A549 (cell line): ENCODE measurements around the gene TMEM225. TPM values are rescaled to one million over a fixed set of nuclear protein-coding genes. Genes with fewer than 3 reads are reported as not detected.
"Not testable (repeated sequence)": the region's sequence is repeated elsewhere in the genome, so short reads cannot be mapped to it uniquely, and the experiment has no call there.

ENCODE experiments used
- ATAC-seq, 2 experiments: fragments of 200-7000 bp in 1 of 2; fragments of >200 bp in 1 of 2; cut with Nextera tagmentation in 1 of 2; cut with Tn5 transposase in 1 of 2; 3 replicates each; pipeline versions ENCODE4 v1.8.0 to v1.9.1; 2018 to 2020; ENCODE audit warnings: mild to moderate bottlenecking in 1 of 2, moderate library complexity in 1 of 2
- CTCF ChIA-PET: fragments of 300-600 bp; sonication (Branson Sonifier 250); formaldehyde crosslinking; extraction: SDS; loops from one replicate; lab custom pipeline; 2021; ENCODE audit warnings: antibody characterized with exemption, inconsistent platforms; lab: Yijun Ruan, JAX
- POLR2A ChIA-PET: fragments of 350-600 bp; formaldehyde crosslinking; extraction: SDS; loops from one replicate; lab custom pipeline; 2021; ENCODE audit warnings: antibody characterized with exemption, inconsistent platforms; lab: Yijun Ruan, JAX
- DNase-seq, 2 experiments: peaks; one replicate each; pipeline versions ENCODE4 v3.0.0 to v3.0.0-alpha.2; 2011 to 2016; ENCODE audit warnings: low read depth in 1 of 2, low spot score in 1 of 2
- FAIRE-seq: peaks from 2 replicates; lab custom pipeline; 2011; peaks lifted over from hg19 to GRCh38; lab: Jason Lieb, UNC
- H3K27ac ChIP-seq, 2 experiments: fragments of >200 bp; sonication (Bioruptor Twin); formaldehyde crosslinking; 3 replicates each; pipeline ENCODE4 v1.5.1; 2016 to 2017
- H3K4me1 ChIP-seq: fragments of >200 bp; sonication (Bioruptor Twin); formaldehyde crosslinking; 3 replicates; pipeline ENCODE4 v1.6.1; 2016
- H3K4me2 ChIP-seq: fragments of >200 bp; sonication (Bioruptor Twin); formaldehyde crosslinking; 3 replicates; pipeline ENCODE4 v1.6.1; 2016
- H3K4me3 ChIP-seq: fragments of >200 bp; sonication (Bioruptor Twin); formaldehyde crosslinking; 3 replicates; pipeline ENCODE4 v1.5.1; 2016
- H3K9me3 ChIP-seq: fragments of >200 bp; sonication (Bioruptor Twin); formaldehyde crosslinking; 3 replicates; pipeline ENCODE4 v1.6.1; 2016
- BHLHE40 ChIP-seq: IDR thresholded peaks from 2 replicates; pipeline ENCODE4 v1.6.1; 2012; ENCODE audit warnings: low read depth, low read length, inconsistent platforms
- CBX2 ChIP-seq: fragments of 200-600 bp; sonication (generic); IDR thresholded peaks from 2 replicates; pipeline ENCODE4 v1.6.1; 2016; ENCODE audit warnings: low read depth, mild to moderate bottlenecking, borderline replicate concordance
- CEBPB ChIP-seq, 2 experiments: fragments of >200 bp in 1 of 2; sonication (Bioruptor Twin) in 1 of 2; formaldehyde crosslinking in 1 of 2; IDR thresholded peaks; 2 replicates each; pipeline ENCODE4 v1.6.1; 2012 to 2016
- CHD4 ChIP-seq: fragments of 200-600 bp; sonication (generic); IDR thresholded peaks from 2 replicates; pipeline ENCODE4 v1.6.1; 2016; ENCODE audit warnings: antibody characterized with exemption, mild to moderate bottlenecking, borderline replicate concordance
- FOSB ChIP-seq: fragments of 250-450 bp; sonication (Bioruptor Pico); IDR thresholded peaks from 2 replicates; pipeline ENCODE4 v1.5.0; 2020; ENCODE audit warnings: mild to moderate bottlenecking, moderate library complexity
- HDAC2 ChIP-seq: fragments of 200-600 bp; sonication (generic); IDR thresholded peaks from 2 replicates; pipeline ENCODE4 v1.6.1; 2016
- MAFK ChIP-seq: fragments of 450-650 bp; IDR thresholded peaks from 2 replicates; pipeline ENCODE4 v1.6.1; 2014; ENCODE audit not compliant: partially characterized antibody
- MYC ChIP-seq: IDR thresholded peaks from 2 replicates; pipeline ENCODE4 v1.6.1; 2012; ENCODE audit warnings: mild to moderate bottlenecking, inconsistent platforms, low read length, improper control_type of control experiment, borderline replicate concordance
- NFE2L2 ChIP-seq: fragments of 150-350 bp; conservative IDR thresholded peaks from 2 replicates; pipeline ENCODE4 v1.6.1; 2014; ENCODE audit warnings: low read length
- PHF8 ChIP-seq: fragments of 200-600 bp; sonication (generic); IDR thresholded peaks from 2 replicates; pipeline ENCODE4 v1.6.1; 2016; ENCODE audit warnings: low read depth, mild to moderate bottlenecking, antibody characterized with exemption, moderate library complexity, borderline replicate concordance
- POLR2AphosphoS2 ChIP-seq: conservative IDR thresholded peaks from 2 replicates; pipeline ENCODE4 v1.6.1; 2012; ENCODE audit warnings: low read length, improper control_type of control experiment, inconsistent platforms
- RCOR1 ChIP-seq: fragments of 150-350 bp; IDR thresholded peaks from 2 replicates; pipeline ENCODE4 v1.6.1; 2014; ENCODE audit warnings: antibody characterized with exemption, low read length, low read depth
- RFX5 ChIP-seq: fragments of 450-650 bp; IDR thresholded peaks from 2 replicates; pipeline ENCODE4 v1.7.1; 2014; ENCODE audit warnings: antibody characterized with exemption, mild to moderate bottlenecking, moderate library complexity
- RNF2 ChIP-seq: fragments of 200-600 bp; sonication (generic); IDR thresholded peaks from 2 replicates; pipeline ENCODE4 v1.6.1; 2016; ENCODE audit warnings: low read depth, mild to moderate bottlenecking, antibody characterized with exemption, moderate library complexity, borderline replicate concordance
- SMC3 ChIP-seq: fragments of >200 bp; sonication (Bioruptor Twin); formaldehyde crosslinking; IDR thresholded peaks from 3 replicates; pipeline ENCODE4 v1.6.1; 2018; ENCODE audit warnings: inconsistent platforms
- TFCP2L1 ChIP-seq: fragments of 250-450 bp; sonication (Bioruptor Pico); IDR thresholded peaks from 2 replicates; pipeline ENCODE4 v1.5.0; 2021; ENCODE audit warnings: mild to moderate bottlenecking
- TP53 ChIP-seq: fragments of 250-450 bp; sonication (Bioruptor Pico); IDR thresholded peaks from 2 replicates; pipeline ENCODE4 v1.5.0; 2021; ENCODE audit warnings: mild to moderate bottlenecking, moderate library complexity
- ZFP36 ChIP-seq: fragments of 450-650 bp; IDR thresholded peaks from 2 replicates; pipeline ENCODE4 v1.6.1; 2014; ENCODE audit warnings: borderline replicate concordance; ENCODE audit not compliant: partially characterized antibody
- ZSCAN20 ChIP-seq: fragments of 250-450 bp; sonication (Bioruptor Pico); IDR thresholded peaks from 2 replicates; pipeline ENCODE4 v1.8.0; 2022; ENCODE audit warnings: mild to moderate bottlenecking, moderate library complexity
- WGBS: methylation state at CpG from one replicate; pipeline ENCODE4 v1.1.6; 2017; ENCODE audit errors: missing lambda C conversion rate; 5-methylcytosine and 5-hydroxymethylcytosine counted together
- polyA plus RNA-seq, 4 experiments: library from polyadenylated mRNA; depleted of rRNA in 3 of 4; stranded (reverse); fragments of >200 nt; fragmentation: RNase III in 1 of 4; extraction: RNeasy Plus Mini Kit Qiagen cat#74134 plus additional on column Dnase treatment in 1 of 4; gene quantifications; 2 replicates in 3 of 4; 3 replicates in 1 of 4; pipeline ENCODE4 v1.2.3, GENCODE V29; 2011 to 2017
- TF ChIP-seq, protein P1 (sequence below): fragments of 250-450 bp; sonication (Bioruptor Pico); IDR thresholded peaks from 2 replicates; pipeline ENCODE4 v1.5.0; 2021; ENCODE audit warnings: mild to moderate bottlenecking, moderate library complexity, borderline replicate concordance
- TF ChIP-seq, protein P2 (sequence below): fragments of 450-650 bp; IDR thresholded peaks from 2 replicates; pipeline ENCODE4 v1.6.1; 2014; ENCODE audit warnings: antibody characterized with exemption
- TF ChIP-seq, protein P3 (sequence below): IDR thresholded peaks from 2 replicates; pipeline ENCODE4 v1.6.1; 2012; ENCODE audit warnings: low read depth, borderline replicate concordance
- TF ChIP-seq, protein P4 (sequence below): fragments of >200 bp; sonication (Bioruptor Twin); formaldehyde crosslinking; IDR thresholded peaks from 2 replicates; pipeline ENCODE4 v1.6.1; 2016
- TF ChIP-seq, protein P5 (sequence below): IDR thresholded peaks from 2 replicates; pipeline ENCODE4 v1.6.1; 2012
- TF ChIP-seq, protein P6 (sequence below): fragments of 150-350 bp; IDR thresholded peaks from 2 replicates; pipeline ENCODE4 v1.6.1; 2014; ENCODE audit warnings: low read depth, mild to moderate bottlenecking, low read length

The TMEM225 gene
- polyA plus RNA-seq, 2 of the 4 experiments (the other 2 are of a cell fraction), result not detected

DNA sequence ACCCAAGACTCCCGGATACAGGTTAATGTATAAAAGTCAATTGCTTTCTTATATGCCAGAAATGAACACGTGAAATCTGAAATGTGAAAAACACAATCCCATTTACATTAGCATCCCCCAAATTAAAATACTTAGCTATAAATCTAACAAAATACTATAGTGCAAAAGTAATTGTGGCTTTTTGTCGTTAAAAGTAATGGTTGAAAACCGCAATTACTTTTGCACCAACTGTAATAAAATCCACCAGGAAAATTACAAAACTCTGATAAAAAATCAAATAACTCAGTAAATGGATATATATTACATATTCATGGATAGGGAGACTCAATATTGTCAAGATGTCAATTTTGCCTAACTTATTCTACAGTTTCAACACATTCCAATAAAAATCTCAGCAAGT lies 4.6 kb downstream of the TMEM225 start:
- DNase-seq, result no peak
- Histone ChIP-seq H3K9me3 (no peaks in the 10 kb centered on the region), H3K4me2 (no peak overlapping the region), H3K4me1 (no peaks in the 10 kb centered on the region), H3K4me3 (no peak overlapping the region)
- ATAC-seq, result no peak
- WGBS, result 15% methylated on average over 4 of the region's 4 CpGs
- CTCF ChIA-PET, result no interaction called here
- no peak for TF ChIP-seq ZSCAN20 (CRISPR knock-in tag)
- no peak for TF ChIP-seq ZFP36
- TF ChIP-seq FOSB (CRISPR knock-in tag), result no peak
- TF ChIP-seq BHLHE40, result no peak
- TF ChIP-seq, protein P1, sequence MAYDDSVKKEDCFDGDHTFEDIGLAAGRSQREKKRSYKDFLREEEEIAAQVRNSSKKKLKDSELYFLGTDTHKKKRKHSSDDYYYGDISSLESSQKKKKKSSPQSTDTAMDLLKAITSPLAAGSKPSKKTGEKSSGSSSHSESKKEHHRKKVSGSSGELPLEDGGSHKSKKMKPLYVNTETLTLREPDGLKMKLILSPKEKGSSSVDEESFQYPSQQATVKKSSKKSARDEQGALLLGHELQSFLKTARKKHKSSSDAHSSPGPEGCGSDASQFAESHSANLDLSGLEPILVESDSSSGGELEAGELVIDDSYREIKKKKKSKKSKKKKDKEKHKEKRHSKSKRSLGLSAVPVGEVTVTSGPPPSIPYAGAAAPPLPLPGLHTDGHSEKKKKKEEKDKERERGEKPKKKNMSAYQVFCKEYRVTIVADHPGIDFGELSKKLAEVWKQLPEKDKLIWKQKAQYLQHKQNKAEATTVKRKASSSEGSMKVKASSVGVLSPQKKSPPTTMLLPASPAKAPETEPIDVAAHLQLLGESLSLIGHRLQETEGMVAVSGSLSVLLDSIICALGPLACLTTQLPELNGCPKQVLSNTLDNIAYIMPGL, result no peak
- no peak for TF ChIP-seq CBX2
- TF ChIP-seq CHD4, result no peak
- no peak for TF ChIP-seq RFX5
- TF ChIP-seq MYC, result no peak
- no peak for TF ChIP-seq NFE2L2
- TF ChIP-seq TP53 (CRISPR knock-in tag), result no peak
- TF ChIP-seq, protein P2, sequence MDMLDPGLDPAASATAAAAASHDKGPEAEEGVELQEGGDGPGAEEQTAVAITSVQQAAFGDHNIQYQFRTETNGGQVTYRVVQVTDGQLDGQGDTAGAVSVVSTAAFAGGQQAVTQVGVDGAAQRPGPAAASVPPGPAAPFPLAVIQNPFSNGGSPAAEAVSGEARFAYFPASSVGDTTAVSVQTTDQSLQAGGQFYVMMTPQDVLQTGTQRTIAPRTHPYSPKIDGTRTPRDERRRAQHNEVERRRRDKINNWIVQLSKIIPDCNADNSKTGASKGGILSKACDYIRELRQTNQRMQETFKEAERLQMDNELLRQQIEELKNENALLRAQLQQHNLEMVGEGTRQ, result no peak
- no peak for TF ChIP-seq RNF2
- TF ChIP-seq HDAC2, result no peak
- no peak for TF ChIP-seq POLR2AphosphoS2
- TF ChIP-seq, protein P3, sequence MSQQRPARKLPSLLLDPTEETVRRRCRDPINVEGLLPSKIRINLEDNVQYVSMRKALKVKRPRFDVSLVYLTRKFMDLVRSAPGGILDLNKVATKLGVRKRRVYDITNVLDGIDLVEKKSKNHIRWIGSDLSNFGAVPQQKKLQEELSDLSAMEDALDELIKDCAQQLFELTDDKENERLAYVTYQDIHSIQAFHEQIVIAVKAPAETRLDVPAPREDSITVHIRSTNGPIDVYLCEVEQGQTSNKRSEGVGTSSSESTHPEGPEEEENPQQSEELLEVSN, result no peak
- TF ChIP-seq, all 56 proteins: peak for 0
- no peak for FAIRE-seq
- POLR2A ChIA-PET, result no interaction called here
- no peak overlapping the region for H3K27ac ChIP-seq

DNA sequence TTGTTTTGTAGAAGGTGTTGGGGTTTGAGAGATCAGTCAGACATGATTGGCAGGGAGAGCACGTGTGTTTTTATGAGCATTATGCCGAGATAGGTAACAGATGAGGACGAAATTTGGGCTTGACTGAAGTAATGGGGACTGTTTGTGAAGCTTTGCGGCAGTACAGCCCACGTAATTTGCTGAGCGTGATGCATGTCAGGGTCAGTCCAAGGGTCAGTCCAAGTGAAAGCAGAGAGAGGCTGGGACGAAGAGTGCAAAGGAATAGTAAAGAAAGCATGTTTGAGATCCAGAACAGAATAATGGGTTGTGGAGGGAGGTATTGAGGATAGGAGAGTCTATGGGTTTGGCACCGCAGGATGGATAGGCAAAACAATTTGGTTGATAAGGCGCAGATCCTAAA lies 17.7 kb downstream of the TMEM225 start:
- H3K4me3 ChIP-seq, H3K4me1 ChIP-seq, FAIRE-seq, POLR2A ChIA-PET, H3K9me3 ChIP-seq, ATAC-seq, DNase-seq, CTCF ChIA-PET, H3K27ac ChIP-seq, H3K4me2 ChIP-seq: not testable (repeated sequence)
- WGBS, result 48% methylated on average over 9 of the region's 9 CpGs

DNA sequence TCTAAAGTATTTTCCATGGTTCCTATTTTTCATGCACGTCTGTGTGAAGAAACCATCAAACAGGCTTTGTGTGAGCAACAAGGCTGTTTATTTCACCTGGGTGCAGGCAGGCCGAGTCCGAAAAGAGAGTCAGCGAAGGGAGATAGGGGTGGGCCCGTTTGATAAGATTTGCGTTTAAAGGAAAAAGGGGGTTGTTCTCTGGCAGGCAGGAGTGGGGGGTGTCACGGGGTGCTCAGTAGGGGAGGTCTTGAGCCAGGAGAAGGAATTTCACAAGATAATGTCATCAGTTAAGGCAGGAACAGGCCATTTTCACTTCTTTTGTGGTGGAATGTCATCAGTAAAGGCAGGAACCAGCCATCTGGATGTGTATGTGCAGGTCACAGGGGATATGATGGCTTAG lies 20.2 kb downstream of the TMEM225 start:
- H3K9me3 ChIP-seq, H3K27ac ChIP-seq, FAIRE-seq, POLR2A ChIA-PET, H3K4me3 ChIP-seq, ATAC-seq, DNase-seq, CTCF ChIA-PET, H3K4me1 ChIP-seq, H3K4me2 ChIP-seq: not testable (repeated sequence)
- WGBS, result 2% methylated on average over 7 of the region's 7 CpGs

DNA sequence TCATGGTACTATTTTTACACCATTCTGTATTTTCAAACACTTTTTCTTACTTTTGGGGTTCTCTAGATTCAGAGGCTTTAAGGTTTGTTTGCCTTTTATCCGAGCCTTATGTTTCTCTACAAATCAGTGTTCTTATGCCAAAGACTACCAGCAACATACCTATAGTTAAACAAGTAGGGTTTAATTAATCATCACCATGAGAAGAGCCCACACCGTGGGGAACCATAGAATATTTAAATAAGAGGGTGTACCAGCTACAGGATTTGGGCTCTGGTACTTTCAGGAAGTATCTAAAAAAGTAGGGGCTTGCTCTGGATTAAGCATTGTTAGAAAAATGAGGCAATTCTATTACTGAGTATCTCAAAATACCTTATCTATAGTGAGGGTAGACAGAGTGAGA lies 25.7 kb downstream of the TMEM225 start:
- no peaks in the 10 kb centered on the region for H3K9me3 ChIP-seq
- ATAC-seq, result no peak
- ChIA-PET POLR2A (no interaction called here), CTCF (no interaction called here)
- no peak for DNase-seq
- WGBS, result 2% methylated on average over 2 of the region's 2 CpGs
- no peaks in the 10 kb centered on the region for H3K4me1 ChIP-seq
- FAIRE-seq, result no peak
- H3K4me3 ChIP-seq, result no peak overlapping the region
- no peak overlapping the region for H3K4me2 ChIP-seq
- no peak overlapping the region for H3K27ac ChIP-seq
- no peak for TF ChIP-seq CEBPB (IDR thresholded peaks at IDR 0.05)
- TF ChIP-seq, protein P4, sequence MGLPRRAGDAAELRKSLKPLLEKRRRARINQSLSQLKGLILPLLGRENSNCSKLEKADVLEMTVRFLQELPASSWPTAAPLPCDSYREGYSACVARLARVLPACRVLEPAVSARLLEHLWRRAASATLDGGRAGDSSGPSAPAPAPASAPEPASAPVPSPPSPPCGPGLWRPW, result no peak
- no peak for TF ChIP-seq TP53 (CRISPR knock-in tag)
- no peak for TF ChIP-seq SMC3
- TF ChIP-seq, protein P3, result no peak
- TF ChIP-seq CBX2, result no peak
- no peak for TF ChIP-seq TFCP2L1 (CRISPR knock-in tag)
- TF ChIP-seq RCOR1, result no peak
- TF ChIP-seq, protein P5, sequence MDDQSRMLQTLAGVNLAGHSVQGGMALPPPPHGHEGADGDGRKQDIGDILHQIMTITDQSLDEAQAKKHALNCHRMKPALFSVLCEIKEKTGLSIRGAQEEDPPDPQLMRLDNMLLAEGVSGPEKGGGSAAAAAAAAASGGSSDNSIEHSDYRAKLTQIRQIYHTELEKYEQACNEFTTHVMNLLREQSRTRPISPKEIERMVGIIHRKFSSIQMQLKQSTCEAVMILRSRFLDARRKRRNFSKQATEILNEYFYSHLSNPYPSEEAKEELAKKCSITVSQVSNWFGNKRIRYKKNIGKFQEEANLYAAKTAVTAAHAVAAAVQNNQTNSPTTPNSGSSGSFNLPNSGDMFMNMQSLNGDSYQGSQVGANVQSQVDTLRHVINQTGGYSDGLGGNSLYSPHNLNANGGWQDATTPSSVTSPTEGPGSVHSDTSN, result no peak
- TF ChIP-seq PHF8, result no peak
- TF ChIP-seq MAFK, result no peak
- TF ChIP-seq NFE2L2, result no peak
- TF ChIP-seq, protein P6, sequence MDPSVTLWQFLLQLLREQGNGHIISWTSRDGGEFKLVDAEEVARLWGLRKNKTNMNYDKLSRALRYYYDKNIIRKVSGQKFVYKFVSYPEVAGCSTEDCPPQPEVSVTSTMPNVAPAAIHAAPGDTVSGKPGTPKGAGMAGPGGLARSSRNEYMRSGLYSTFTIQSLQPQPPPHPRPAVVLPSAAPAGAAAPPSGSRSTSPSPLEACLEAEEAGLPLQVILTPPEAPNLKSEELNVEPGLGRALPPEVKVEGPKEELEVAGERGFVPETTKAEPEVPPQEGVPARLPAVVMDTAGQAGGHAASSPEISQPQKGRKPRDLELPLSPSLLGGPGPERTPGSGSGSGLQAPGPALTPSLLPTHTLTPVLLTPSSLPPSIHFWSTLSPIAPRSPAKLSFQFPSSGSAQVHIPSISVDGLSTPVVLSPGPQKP, result no peak
